K562 (cell line): ENCODE measurements around the gene KIF19. TPM values are rescaled to one million over a fixed set of nuclear protein-coding genes. Genes with fewer than 3 reads are reported as not detected.

Experiments
- ATAC-seq: fragments of 200-7000 bp; cut with Tn5 transposase; 3 replicates; pipeline ENCODE4 v1.9.1; 2020; ENCODE audit warnings: moderate library complexity
- BruUV-seq: library from RNA; stranded (reverse); fragments of 400-500 nt; replicated peaks from 2 replicates; lab custom pipeline; 2021; lab: Mats Ljungman, UMichigan
- CTCF ChIA-PET: fragments of 300-600 bp; formaldehyde crosslinking; extraction: SDS; loops from one replicate; lab custom pipeline; 2021; ENCODE audit warnings: low intra/inter-chr PET ratio; lab: Yijun Ruan, JAX
- POLR2A ChIA-PET: fragments of 300-600, 350-650 bp; sonication (Branson Sonifier 250); formaldehyde crosslinking; extraction: SDS; loops from one replicate; lab custom pipeline; 2021; ENCODE audit warnings: antibody characterized with exemption, inconsistent platforms; lab: Yijun Ruan, JAX
- DNase-seq, 4 experiments: peaks; one replicate each; pipeline versions ENCODE4 v3.0.0 to v3.0.0-alpha.2; 2011 to 2018; ENCODE audit warnings: low spot score in 3 of 4, mixed read lengths in 3 of 4; ENCODE audit errors: extremely low read depth in 1 of 4
- FAIRE-seq: peaks from 2 replicates; lab custom pipeline; 2011; peaks lifted over from hg19 to GRCh38; lab: Jason Lieb, UNC
- H2AFZ ChIP-seq: 2 replicates; pipeline ENCODE4 v1.6.0; 2011; ENCODE audit warnings: low read depth, low read length, control low read depth, inconsistent platforms
- H3K27ac ChIP-seq: fragments of 200-600 bp; 3 replicates; pipeline ENCODE4 v1.8.0; 2011; ENCODE audit warnings: low read depth, mild to moderate bottlenecking, control low read depth, inconsistent platforms, low read length, moderate library complexity, mixed read lengths; ENCODE audit errors: extremely low read depth
- H3K27me3 ChIP-seq, 2 experiments: fragments of 300-600 bp in 1 of 2; 2 replicates in 1 of 2; 3 replicates in 1 of 2; pipeline versions ENCODE4 v1.6.0 to v1.8.0; 2011; ENCODE audit warnings: inconsistent platforms in 2 of 2, low read length in 2 of 2, mild to moderate bottlenecking in 1 of 2, mixed read lengths in 1 of 2, moderate library complexity in 1 of 2; ENCODE audit not compliant: control insufficient read depth in 2 of 2, insufficient read depth in 2 of 2
- H3K36me3 ChIP-seq: fragments of 300-600 bp; 3 replicates; pipeline ENCODE4 v1.8.0; 2011; ENCODE audit warnings: mild to moderate bottlenecking, low read length, inconsistent platforms; ENCODE audit not compliant: control insufficient read depth, insufficient read depth
- H3K4me1 ChIP-seq, 2 experiments: fragments of 200-600 bp in 1 of 2; replicated peaks in 1 of 2; 2 replicates in 1 of 2; 3 replicates in 1 of 2; pipeline versions ENCODE4 v1.5.1 to v1.8.0; 2011; ENCODE audit warnings: inconsistent platforms in 2 of 2, low read length in 2 of 2, mild to moderate bottlenecking in 1 of 2, mixed read lengths in 1 of 2, moderate library complexity in 1 of 2; ENCODE audit not compliant: control insufficient read depth in 2 of 2, insufficient read depth in 2 of 2
- H3K4me2 ChIP-seq: 2 replicates; pipeline ENCODE4 v1.6.1; 2011; ENCODE audit warnings: low read length, control low read depth, inconsistent platforms, mixed read lengths; ENCODE audit not compliant: insufficient read depth
- H3K4me3 ChIP-seq: fragments of 200-600 bp; sonication (generic), shearing (Covaris generic); 2 replicates; pipeline ENCODE4 v1.5.1; 2016; ENCODE audit warnings: control low read depth, inconsistent platforms
- H3K79me2 ChIP-seq: fragments of 200-600 bp; 3 replicates; pipeline ENCODE4 v1.8.0; 2011; ENCODE audit warnings: low read length, inconsistent platforms; ENCODE audit not compliant: control insufficient read depth, insufficient read depth
- H3K9ac ChIP-seq, 2 experiments: 2 replicates each; pipeline versions ENCODE4 v1.6.0 to v1.6.1; 2011; ENCODE audit warnings: low read depth in 2 of 2, low read length in 2 of 2, control low read depth in 1 of 2, inconsistent platforms in 1 of 2, mild to moderate bottlenecking in 1 of 2, mixed read lengths in 1 of 2; ENCODE audit not compliant: insufficient read depth in 1 of 2
- H3K9me1 ChIP-seq: one replicate; pipeline ENCODE4 v1.6.0; 2011; ENCODE audit warnings: inconsistent platforms, mild to moderate bottlenecking, low read length, moderate library complexity; ENCODE audit not compliant: control insufficient read depth, insufficient read depth
- H3K9me3 ChIP-seq: replicated peaks from 2 replicates; pipeline ENCODE4 v1.5.1; 2011; ENCODE audit warnings: low read depth, low read length, inconsistent platforms; ENCODE audit not compliant: control insufficient read depth, insufficient read depth
- H4K20me1 ChIP-seq: replicated peaks from 2 replicates; pipeline ENCODE4 v1.6.1; 2011; ENCODE audit warnings: low read length, inconsistent platforms, mixed read lengths; ENCODE audit not compliant: control insufficient read depth, insufficient read depth
- ASH1L ChIP-seq: fragments of 450-650 bp; IDR thresholded peaks from 2 replicates; pipeline ENCODE4 v1.6.1; 2018; ENCODE audit warnings: borderline replicate concordance, mild to moderate bottlenecking, low read depth; ENCODE audit not compliant: partially characterized antibody
- ATF1 ChIP-seq, 2 experiments: fragments of 450-650 bp in 1 of 2; IDR thresholded peaks; 2 replicates each; pipeline ENCODE4 v1.6.1; 2016; ENCODE audit warnings: missing compliant biosample characterization in 1 of 2, missing genetic modification characterization in 1 of 2
- CREM ChIP-seq: IDR thresholded peaks from 2 replicates; pipeline ENCODE4 v1.6.1; 2014; ENCODE audit warnings: antibody characterized with exemption, low read depth
- EHMT2 ChIP-seq: fragments of 450-650 bp; IDR thresholded peaks from 2 replicates; pipeline ENCODE4 v1.6.1; 2018; ENCODE audit warnings: antibody characterized with exemption
- EP300 ChIP-seq: IDR thresholded peaks from 2 replicates; pipeline ENCODE4 v1.6.1; 2012; ENCODE audit warnings: low read length, improper control_type of control experiment
- ETV1 ChIP-seq: fragments of 450-650 bp; conservative IDR thresholded peaks from 2 replicates; pipeline ENCODE4 v1.6.1; 2016; ENCODE audit warnings: missing genetic modification characterization, control low read depth, low read depth, missing compliant biosample characterization
- FOSL1 ChIP-seq: fragments of 200-800 bp; sonication (Bioruptor generic); conservative IDR thresholded peaks from 2 replicates; pipeline ENCODE4 v1.6.1; 2016; ENCODE audit warnings: missing genetic modification characterization, missing compliant biosample characterization
- MAFK ChIP-seq: IDR thresholded peaks from 2 replicates; pipeline ENCODE4 v1.6.1; 2011; ENCODE audit warnings: low read length, improper control_type of control experiment
- MEF2D ChIP-seq: conservative IDR thresholded peaks from 2 replicates; pipeline ENCODE4 v1.6.1; 2016; ENCODE audit warnings: low read depth, missing genetic modification characterization, missing compliant biosample characterization
- NFYB ChIP-seq: IDR thresholded peaks from 2 replicates; pipeline ENCODE4 v1.6.1; 2011; ENCODE audit warnings: mild to moderate bottlenecking, moderate library complexity; ENCODE audit not compliant: insufficient read length; ENCODE audit errors: extremely low read depth
- NR2C2 ChIP-seq, 2 experiments: fragments of 200-800 bp in 1 of 2; sonication (Bioruptor generic) in 1 of 2; sonication (generic) in 1 of 2; formaldehyde crosslinking in 1 of 2; IDR thresholded peaks; 2 replicates each; pipeline versions ENCODE4 v1.6.1 to v1.8.0; 2016 to 2022; ENCODE audit warnings: mild to moderate bottlenecking in 1 of 2, missing compliant biosample characterization in 1 of 2, missing genetic modification characterization in 1 of 2, missing genetic modification reagents in 1 of 2
- RNF2 ChIP-seq: sonication (generic); IDR thresholded peaks from 2 replicates; pipeline ENCODE4 v1.6.1; 2016
- SAFB ChIP-seq: fragments of 200-400 bp; formaldehyde crosslinking; IDR thresholded peaks from 2 replicates; pipeline ENCODE4 v1.6.1; 2017; ENCODE audit warnings: low read depth, low read length, borderline replicate concordance
- ZNF253 ChIP-seq: fragments of 250-450 bp; sonication (Bioruptor Pico); conservative IDR thresholded peaks from 2 replicates; pipeline ENCODE4 v1.6.1; 2021; ENCODE audit warnings: mild to moderate bottlenecking
- ZNF764 ChIP-seq: fragments of 250-450 bp; sonication (Bioruptor Pico); IDR thresholded peaks from 2 replicates; pipeline ENCODE4 v1.4.0; 2020; ENCODE audit warnings: low read depth, mild to moderate bottlenecking, moderate library complexity
- WGBS: fragments of 100-300 bp; shearing (Covaris generic); methylation state at CpG from one replicate; pipeline ENCODE4 v1.1.6; 2016; ENCODE audit warnings: low coverage, mixed read lengths; ENCODE audit not compliant: insufficient coverage; ENCODE audit errors: missing lambda C conversion rate; 5-methylcytosine and 5-hydroxymethylcytosine counted together
- in situ Hi-C: fragments of 300-500 bp; cut with MboI; formaldehyde crosslinking; loops from 4 replicates; pipeline ENCODE4 v1.15.0; 2018; ENCODE audit warnings: inconsistent platforms, mixed read lengths
- intact Hi-C: fragments of 100-400 bp; cut with micrococcal nuclease; formaldehyde crosslinking; loops from 2 replicates; pipeline ENCODE4 v1.14.2; 2022
- polyA plus RNA-seq, 8 experiments: library from polyadenylated mRNA; depleted of rRNA in 4 of 8; stranded (reverse) in 5 of 8; unstranded in 3 of 8; fragments of >200 nt; fragmentation: Nextera tagmentation in 2 of 8; fragmentation: Illumina TruSeq in 1 of 8; extraction: Ambion mirVana in 2 of 8; extraction: Trizol in 1 of 8; gene quantifications; 2 replicates each; pipeline versions ENCODE4 v1.2.1 to v1.2.3, GENCODE V29; 2011 to 2014; ENCODE audit warnings: inconsistent platforms in 1 of 8, missing spikeins in 1 of 8
- total RNA-seq, 7 experiments: library from RNA; depleted of rRNA in 6 of 7; stranded (reverse); fragments of >200 nt in 6 of 7; fragmentation: Illumina TruSeq in 2 of 7; extraction: Trizol in 2 of 7; gene quantifications; 2 replicates each; pipeline versions ENCODE4 v1.2.1 to v1.2.3, GENCODE V29; 2011 to 2021; ENCODE audit warnings: low replicate concordance in 1 of 7
- TF ChIP-seq, protein P1 (sequence below): fragments of 250-450 bp; sonication (Bioruptor Pico); IDR thresholded peaks from 2 replicates; pipeline ENCODE4 v1.5.1; 2021; ENCODE audit warnings: mild to moderate bottlenecking
- TF ChIP-seq, protein P2 (sequence below): sonication (generic); IDR thresholded peaks from 2 replicates; pipeline ENCODE4 v1.6.1; 2016
- TF ChIP-seq, protein P3 (sequence below), 2 experiments: fragments of 450-650 bp in 1 of 2; IDR thresholded peaks; 2 replicates each; pipeline ENCODE4 v1.6.1; 2011 to 2017; ENCODE audit warnings: low read depth in 2 of 2, antibody characterized with exemption in 1 of 2, borderline replicate concordance in 1 of 2, low read length in 1 of 2, mild to moderate bottlenecking in 1 of 2, mixed read lengths in 1 of 2; ENCODE audit not compliant: control insufficient read depth in 1 of 2

KIF19 gene
- total and polyA plus RNA-seq, 9 of the 15 experiments (the other 6 are each of a cell fraction or from before 2014, with no cell fraction given), result 0.10 TPM; not detected in 8

DNA sequence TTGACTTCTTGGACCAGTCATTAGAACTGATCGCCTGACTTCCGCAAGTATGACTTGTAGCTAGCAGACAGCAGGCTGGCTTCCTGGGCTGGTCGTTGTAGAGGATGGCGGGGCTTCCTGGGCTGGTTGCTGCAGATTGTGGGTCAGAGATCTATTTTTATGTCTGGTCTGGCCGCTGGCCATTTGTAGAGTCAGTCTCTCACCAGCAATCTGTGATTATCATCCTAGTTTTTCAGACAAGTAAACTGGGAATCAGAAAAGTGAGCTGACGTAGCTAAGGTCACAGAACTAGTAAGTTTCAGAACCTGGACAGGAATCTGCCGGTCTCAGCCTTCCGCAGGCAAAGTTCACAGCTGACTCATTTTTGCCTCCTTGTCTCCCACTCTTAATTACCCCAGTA, 60.4 kb downstream of the KIF19 start:
- no TSS peak for BruUV-seq
- WGBS, result 0% methylated on average over 7 of the region's 8 CpGs
- no peak for FAIRE-seq
- Histone ChIP-seq H2AFZ (no peak overlapping the region), H3K9ac (no peak overlapping the region), H3K9me1 (no peaks in the 10 kb centered on the region), H4K20me1 (no peaks in the 10 kb centered on the region), H3K9me3 (no peaks in the 10 kb centered on the region), H3K36me3 (no peaks in the 10 kb centered on the region), H3K27ac (no peak overlapping the region), H3K4me3 (no peak overlapping the region), H3K4me2 (no peak overlapping the region), H3K79me2 (no peaks in the 10 kb centered on the region), H3K4me1 (no peaks in the 10 kb centered on the region; a peak in 2 of 5 replicates), H3K27me3 (peaks cover 32 to 43% of the 10 kb centered on the region in 2 experiments; a peak in 4 of 5 replicates)
- in situ Hi-C loops (no loop called here), intact Hi-C loops (no loop called here)
- CTCF ChIA-PET, result interaction anchor here (0.7 kb wide), 1 partner anchor 149 kb away, joined by 3 read pairs; no protein-coding TSS in a partner anchor
- DNase-seq, result no peak
- ATAC-seq, result no peak; the same call in 2 of the 3 replicates
- POLR2A ChIA-PET, result no interaction called here
- TF ChIP-seq NR2C2 (CRISPR knock-in tag; IDR thresholded peaks at IDR 0.05), result no peak
- peak; percentile 55; the same call in 1 of the 2 replicates for TF ChIP-seq NR2C2 (tag; IDR thresholded peaks at IDR 0.05)
- no peak for TF ChIP-seq MAFK
- 0 out of 2 replicates have a peak, but pooled peaks have one; percentile 10 for TF ChIP-seq CREM
- 0 out of 2 replicates have a peak, but pooled peaks have one; percentile 40 for TF ChIP-seq ETV1 (tag)
- no peak for TF ChIP-seq ZNF764 (CRISPR knock-in tag)
- TF ChIP-seq EP300, result no peak
- TF ChIP-seq, protein P1, sequence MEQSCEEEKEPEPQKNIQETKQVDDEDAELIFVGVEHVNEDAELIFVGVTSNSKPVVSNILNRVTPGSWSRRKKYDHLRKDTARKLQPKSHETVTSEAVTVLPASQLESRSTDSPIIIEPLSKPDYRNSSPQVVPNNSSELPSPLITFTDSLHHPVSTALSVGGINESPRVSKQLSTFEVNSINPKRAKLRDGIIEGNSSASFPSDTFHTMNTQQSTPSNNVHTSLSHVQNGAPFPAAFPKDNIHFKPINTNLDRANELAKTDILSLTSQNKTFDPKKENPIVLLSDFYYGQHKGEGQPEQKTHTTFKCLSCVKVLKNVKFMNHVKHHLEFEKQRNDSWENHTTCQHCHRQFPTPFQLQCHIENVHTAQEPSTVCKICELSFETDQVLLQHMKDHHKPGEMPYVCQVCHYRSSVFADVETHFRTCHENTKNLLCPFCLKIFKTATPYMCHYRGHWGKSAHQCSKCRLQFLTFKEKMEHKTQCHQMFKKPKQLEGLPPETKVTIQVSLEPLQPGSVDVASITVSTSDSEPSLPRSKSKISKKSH (CRISPR knock-in tag), result no peak
- TF ChIP-seq NFYB, result no peak
- no peak for TF ChIP-seq SAFB
- TF ChIP-seq RNF2, result no peak; the same call in 1 of the 2 replicates
- no peak for TF ChIP-seq ATF1 (CRISPR knock-in tag; IDR thresholded peaks at IDR 0.05)
- 0 out of 2 replicates have a peak, but pooled peaks have one; percentile 13 for TF ChIP-seq ATF1 (tag; IDR thresholded peaks at IDR 0.05)
- TF ChIP-seq MEF2D (tag), result peak; percentile 41; the same call in 1 of the 2 replicates
- TF ChIP-seq ASH1L, result no peak
- TF ChIP-seq, protein P2, sequence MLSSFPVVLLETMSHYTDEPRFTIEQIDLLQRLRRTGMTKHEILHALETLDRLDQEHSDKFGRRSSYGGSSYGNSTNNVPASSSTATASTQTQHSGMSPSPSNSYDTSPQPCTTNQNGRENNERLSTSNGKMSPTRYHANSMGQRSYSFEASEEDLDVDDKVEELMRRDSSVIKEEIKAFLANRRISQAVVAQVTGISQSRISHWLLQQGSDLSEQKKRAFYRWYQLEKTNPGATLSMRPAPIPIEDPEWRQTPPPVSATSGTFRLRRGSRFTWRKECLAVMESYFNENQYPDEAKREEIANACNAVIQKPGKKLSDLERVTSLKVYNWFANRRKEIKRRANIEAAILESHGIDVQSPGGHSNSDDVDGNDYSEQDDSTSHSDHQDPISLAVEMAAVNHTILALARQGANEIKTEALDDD, result peak; percentile 86
- no peak for TF ChIP-seq ZNF253 (CRISPR knock-in tag)
- peak; percentile 35; the same call in 1 of the 2 replicates for TF ChIP-seq FOSL1
- TF ChIP-seq, protein P3, sequence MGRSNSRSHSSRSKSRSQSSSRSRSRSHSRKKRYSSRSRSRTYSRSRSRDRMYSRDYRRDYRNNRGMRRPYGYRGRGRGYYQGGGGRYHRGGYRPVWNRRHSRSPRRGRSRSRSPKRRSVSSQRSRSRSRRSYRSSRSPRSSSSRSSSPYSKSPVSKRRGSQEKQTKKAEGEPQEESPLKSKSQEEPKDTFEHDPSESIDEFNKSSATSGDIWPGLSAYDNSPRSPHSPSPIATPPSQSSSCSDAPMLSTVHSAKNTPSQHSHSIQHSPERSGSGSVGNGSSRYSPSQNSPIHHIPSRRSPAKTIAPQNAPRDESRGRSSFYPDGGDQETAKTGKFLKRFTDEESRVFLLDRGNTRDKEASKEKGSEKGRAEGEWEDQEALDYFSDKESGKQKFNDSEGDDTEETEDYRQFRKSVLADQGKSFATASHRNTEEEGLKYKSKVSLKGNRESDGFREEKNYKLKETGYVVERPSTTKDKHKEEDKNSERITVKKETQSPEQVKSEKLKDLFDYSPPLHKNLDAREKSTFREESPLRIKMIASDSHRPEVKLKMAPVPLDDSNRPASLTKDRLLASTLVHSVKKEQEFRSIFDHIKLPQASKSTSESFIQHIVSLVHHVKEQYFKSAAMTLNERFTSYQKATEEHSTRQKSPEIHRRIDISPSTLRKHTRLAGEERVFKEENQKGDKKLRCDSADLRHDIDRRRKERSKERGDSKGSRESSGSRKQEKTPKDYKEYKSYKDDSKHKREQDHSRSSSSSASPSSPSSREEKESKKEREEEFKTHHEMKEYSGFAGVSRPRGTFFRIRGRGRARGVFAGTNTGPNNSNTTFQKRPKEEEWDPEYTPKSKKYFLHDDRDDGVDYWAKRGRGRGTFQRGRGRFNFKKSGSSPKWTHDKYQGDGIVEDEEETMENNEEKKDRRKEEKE (IDR thresholded peaks at IDR 0.05; ENCODE audit: borderline replicate concordance in 1 of 2, control insufficient read depth in 1 of 2, low read depth in 2 of 2, low read length in 1 of 2), result no peak
- TF ChIP-seq EHMT2, result no peak
